Measurements from ENCODE around the gene NIPAL4. TPM values are rescaled to one million over a fixed set of nuclear protein-coding genes. Genes with fewer than 3 reads are reported as not detected.

NIPAL4 gene
- total RNA-seq, 3 donors from 2014 or later: under 0.01 to 0.29 (median 0.16) TPM

GRCh38 chr5:157486861-157487260, 26.8 kb downstream of the NIPAL4 start:
- no peaks in the 10 kb centered on the region for H3K4me1 ChIP-seq
- no peaks in the 10 kb centered on the region for H3K36me3 ChIP-seq
- TF ChIP-seq POLR2AphosphoS5 (IDR thresholded peaks at IDR 0.05) (no peak), CTCF (IDR thresholded peaks at IDR 0.05) (no peak), POLR2A (IDR thresholded peaks at IDR 0.05) (no peak)
- no peak overlapping the region for H3K27ac ChIP-seq
- H3K9me3 ChIP-seq: no peaks in the 10 kb centered on the region
- no peak overlapping the region for H3K4me3 ChIP-seq
- no peaks in the 10 kb centered on the region for H3K27me3 ChIP-seq
- intact Hi-C loops (cut with DNase I; ENCODE audit: low total_unique reads): no loop called here
- no peak for DNase-seq (ENCODE audit: low spot score in 2 of 2)

GRCh38 chr5:157487358-157487757, 27.3 kb downstream of the NIPAL4 start:
- intact Hi-C loops (cut with DNase I; ENCODE audit: low total_unique reads): no loop called here
- Histone ChIP-seq H3K36me3 (no peaks in the 10 kb centered on the region), H3K27ac (no peak overlapping the region), H3K9me3 (no peaks in the 10 kb centered on the region), H3K27me3 (no peaks in the 10 kb centered on the region), H3K4me1 (no peaks in the 10 kb centered on the region), H3K4me3 (no peak overlapping the region)
- DNase-seq (ENCODE audit: low spot score in 2 of 2): no peak
- TF ChIP-seq CTCF (IDR thresholded peaks at IDR 0.05): no peak
- TF ChIP-seq POLR2AphosphoS5 (IDR thresholded peaks at IDR 0.05): no peak
- TF ChIP-seq POLR2A (IDR thresholded peaks at IDR 0.05): no peak

- Histone ChIP-seq H3K4me1 (no peaks in the 10 kb centered on the region), H3K36me3 (no peaks in the 10 kb centered on the region), H3K9me3 (no peaks in the 10 kb centered on the region), H3K4me3 (no peak overlapping the region), H3K27me3 (no peaks in the 10 kb centered on the region), H3K27ac (no peak overlapping the region)
- TF ChIP-seq POLR2A (IDR thresholded peaks at IDR 0.05): no peak
- TF ChIP-seq CTCF (IDR thresholded peaks at IDR 0.05): no peak
- no peak for TF ChIP-seq POLR2AphosphoS5 (IDR thresholded peaks at IDR 0.05)
- intact Hi-C loops (cut with DNase I; ENCODE audit: low total_unique reads): no loop called here
- no peak for DNase-seq (ENCODE audit: low spot score in 2 of 2)
Observed at GRCh38 chr5:157491471-157491995, 31.5 kb downstream of the NIPAL4 start.

- Histone ChIP-seq H3K4me1 (no peaks in the 10 kb centered on the region), H3K27me3 (no peaks in the 10 kb centered on the region), H3K9me3 (no peaks in the 10 kb centered on the region), H3K36me3 (no peaks in the 10 kb centered on the region), H3K27ac (no peak overlapping the region), H3K4me3 (no peak overlapping the region)
- intact Hi-C loops (cut with DNase I; ENCODE audit: low total_unique reads): no loop called here
- no peak for DNase-seq (ENCODE audit: low spot score in 2 of 2)
- TF ChIP-seq POLR2AphosphoS5 (IDR thresholded peaks at IDR 0.05) (no peak), POLR2A (IDR thresholded peaks at IDR 0.05) (no peak), CTCF (IDR thresholded peaks at IDR 0.05) (no peak)
Observed at GRCh38 chr5:157492886-157493285, 32.9 kb downstream of the NIPAL4 start.

- Histone ChIP-seq H3K27ac (no peak overlapping the region), H3K4me3 (no peak overlapping the region), H3K9me3 (no peaks in the 10 kb centered on the region), H3K4me1 (no peaks in the 10 kb centered on the region), H3K36me3 (no peaks in the 10 kb centered on the region), H3K27me3 (no peaks in the 10 kb centered on the region)
- no peak for TF ChIP-seq POLR2AphosphoS5 (IDR thresholded peaks at IDR 0.05)
- TF ChIP-seq CTCF (IDR thresholded peaks at IDR 0.05): no peak
- no peak for TF ChIP-seq POLR2A (IDR thresholded peaks at IDR 0.05)
- intact Hi-C loops (cut with DNase I; ENCODE audit: low total_unique reads): no loop called here
- no peak for DNase-seq (ENCODE audit: low spot score in 2 of 2)
Observed at GRCh38 chr5:157494178-157494832, 34.3 kb downstream of the NIPAL4 start.
